ENCODE results near the gene CNN1. TPM values are rescaled to one million over a fixed set of nuclear protein-coding genes. Genes with fewer than 3 reads are reported as not detected.

The CNN1 gene
- polyA plus RNA-seq, 2 of the 4 experiments (the other 2 are of a cell fraction), result 0.62 to 0.96 TPM

DNA sequence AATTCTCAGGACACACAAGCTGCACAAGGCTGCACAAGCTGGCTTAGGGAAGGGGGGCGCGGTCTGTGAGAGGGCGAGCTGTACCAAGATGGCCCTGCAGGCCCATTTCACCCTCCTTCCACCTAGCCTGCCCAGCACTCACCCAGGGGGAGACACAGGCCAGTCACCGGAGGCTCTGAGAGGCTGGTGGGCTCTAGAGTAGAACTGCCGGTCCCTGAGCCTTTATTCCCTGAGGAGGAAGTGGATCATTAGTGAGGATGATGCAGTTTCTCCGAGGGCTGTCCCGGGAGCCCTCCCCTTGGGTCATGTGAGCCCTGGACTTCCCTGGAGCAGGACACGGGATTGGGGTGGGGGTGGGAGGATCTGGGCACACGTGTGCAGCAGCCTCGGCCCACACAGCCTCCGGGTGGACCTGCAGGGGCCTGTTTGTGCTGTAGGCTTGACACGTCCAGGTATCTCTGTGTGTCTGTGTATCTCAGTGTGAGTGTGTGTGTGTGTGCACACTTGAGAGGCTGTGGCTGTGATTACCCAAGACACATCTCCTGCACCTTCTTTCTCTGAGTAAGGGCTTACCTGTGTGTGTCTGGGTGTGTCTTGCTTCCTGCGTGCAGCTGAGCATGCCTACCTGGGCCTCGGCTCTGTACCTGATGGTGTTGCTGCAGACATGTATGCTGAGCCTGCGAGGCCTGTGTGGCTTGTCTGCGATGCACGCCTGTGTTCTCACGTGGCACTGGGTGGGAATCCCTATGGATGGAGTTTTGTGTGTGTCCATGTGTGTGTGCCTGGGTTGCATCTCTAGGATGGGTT is 39.0 kb downstream of the CNN1 start, which contains the start of gene ACP5:
TSS of gene ACP5 (minus strand) at position 195 of the 807 bp plus-strand sequence. CDS start 328 bp downstream, outside the sequence.
- Histone ChIP-seq H3K9me3 (no peaks in the 10 kb centered on the region), H3K4me2 (no peak within 1 kb of the TSS), H3K27ac (no peak within 1 kb of the TSS), H3K4me1 (no peaks in the 10 kb centered on the region), H3K4me3 (no peak within 1 kb of the TSS)
- ChIA-PET CTCF (no interaction called here), POLR2A (no interaction called here)
- TF ChIP-seq HES2 (IDR thresholded peaks at IDR 0.05), result no peak
- no peak for TF ChIP-seq EHMT2 (IDR thresholded peaks at IDR 0.05; ENCODE audit: low read depth)
- TF ChIP-seq, protein P1, sequence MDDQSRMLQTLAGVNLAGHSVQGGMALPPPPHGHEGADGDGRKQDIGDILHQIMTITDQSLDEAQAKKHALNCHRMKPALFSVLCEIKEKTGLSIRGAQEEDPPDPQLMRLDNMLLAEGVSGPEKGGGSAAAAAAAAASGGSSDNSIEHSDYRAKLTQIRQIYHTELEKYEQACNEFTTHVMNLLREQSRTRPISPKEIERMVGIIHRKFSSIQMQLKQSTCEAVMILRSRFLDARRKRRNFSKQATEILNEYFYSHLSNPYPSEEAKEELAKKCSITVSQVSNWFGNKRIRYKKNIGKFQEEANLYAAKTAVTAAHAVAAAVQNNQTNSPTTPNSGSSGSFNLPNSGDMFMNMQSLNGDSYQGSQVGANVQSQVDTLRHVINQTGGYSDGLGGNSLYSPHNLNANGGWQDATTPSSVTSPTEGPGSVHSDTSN (IDR thresholded peaks at IDR 0.05), result no peak
- no peak for TF ChIP-seq RCOR1 (IDR thresholded peaks at IDR 0.05; ENCODE audit: low read depth, low read length)
- no peak for TF ChIP-seq CHD2 (IDR thresholded peaks at IDR 0.05; ENCODE audit: low read length, partially characterized antibody)
- no peak for TF ChIP-seq KDM5A (IDR thresholded peaks at IDR 0.05)
- TF ChIP-seq HOXB5 (CRISPR knock-in tag; IDR thresholded peaks at IDR 0.05), result no peak
- no peak for TF ChIP-seq NFE2L2 (conservative IDR thresholded peaks at IDR 0.05; ENCODE audit: low read length)
- TF ChIP-seq POLR2A (IDR thresholded peaks at IDR 0.05; ENCODE audit: low read length), result no peak
- TF ChIP-seq CBX8 (IDR thresholded peaks at IDR 0.05), result no peak
- FAIRE-seq (no peak), DNase-seq (ENCODE audit: low read depth in 1 of 2, low spot score in 1 of 2) (no peak), ATAC-seq (peak in 1 of 2 experiments; percentile 12; a peak in 1 of 6 replicates)
- WGBS (ENCODE audit: missing lambda C conversion rate), result 80% methylated on average over 3 of the region's 18 CpGs

DNA sequence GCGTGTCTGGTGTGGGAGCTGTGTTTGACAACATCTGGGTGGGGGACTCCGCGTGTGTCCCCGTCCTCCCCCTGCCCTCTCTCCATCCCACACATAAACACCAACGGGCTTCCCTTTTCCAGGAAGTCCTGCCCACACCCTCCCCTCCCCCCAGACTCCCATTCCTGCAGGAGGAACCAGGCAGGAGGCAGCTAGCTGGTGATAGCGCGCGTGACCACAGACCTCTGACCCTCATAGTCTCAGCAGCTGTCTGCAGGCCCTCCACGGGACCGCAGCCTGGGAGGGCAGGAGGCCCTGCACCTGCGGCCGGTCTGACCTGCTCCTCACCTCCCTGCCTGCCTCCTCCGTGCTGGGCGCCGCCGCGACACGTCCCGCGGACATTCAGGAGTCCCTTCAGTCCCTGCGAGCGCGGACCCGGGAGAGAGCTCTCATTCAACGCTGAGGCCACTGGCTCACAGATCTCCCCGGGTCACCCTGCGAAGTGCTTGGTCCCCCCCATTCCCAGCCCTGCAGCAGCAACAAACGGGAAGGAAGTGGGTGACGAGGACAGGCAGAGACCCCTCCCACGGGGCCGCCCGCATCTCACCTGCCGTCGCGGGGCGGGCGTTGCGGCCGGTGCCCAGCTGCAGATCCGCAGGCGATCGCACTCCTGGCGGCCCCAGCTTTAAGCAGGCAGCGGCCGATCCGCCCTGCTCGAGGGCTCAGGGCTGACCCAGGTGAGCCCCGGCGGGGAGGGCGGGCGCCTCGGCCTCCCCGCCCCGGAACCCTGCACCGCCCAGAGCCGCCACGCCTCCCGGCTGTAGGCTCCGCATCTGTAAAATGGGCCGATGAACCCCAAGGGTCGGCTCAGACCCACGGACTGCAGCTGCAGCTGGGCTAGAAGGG is 39.8 kb downstream of the CNN1 start:
- FAIRE-seq, result no peak
- 73% methylated on average over 21 of the region's 62 CpGs for WGBS (ENCODE audit: missing lambda C conversion rate)
- TF ChIP-seq TP53 (CRISPR knock-in tag; IDR thresholded peaks at IDR 0.05) (no peak), FOSB (CRISPR knock-in tag; IDR thresholded peaks at IDR 0.05) (no peak), MYC (IDR thresholded peaks at IDR 0.05; ENCODE audit: borderline replicate concordance, low read length) (no peak), EHF (CRISPR knock-in tag; IDR thresholded peaks at IDR 0.05) (no peak), RAD21 (conservative IDR thresholded peaks at IDR 0.05 in 1 of 2, IDR thresholded peaks at IDR 0.05 in 1 of 2) (no peak), RNF2 (IDR thresholded peaks at IDR 0.05; ENCODE audit: borderline replicate concordance, low read depth) (no peak), BHLHE40 (IDR thresholded peaks at IDR 0.05; ENCODE audit: low read depth, low read length) (no peak), ZSCAN20 (CRISPR knock-in tag; IDR thresholded peaks at IDR 0.05) (no peak), JUN (IDR thresholded peaks at IDR 0.05) (no peak), HOXA7 (CRISPR knock-in tag; IDR thresholded peaks at IDR 0.05) (no peak), NPAS2 (CRISPR knock-in tag; IDR thresholded peaks at IDR 0.05; ENCODE audit: borderline replicate concordance) (no peak), ZC3H11A (IDR thresholded peaks at IDR 0.05) (no peak), SMC3 (IDR thresholded peaks at IDR 0.05) (no peak), RCOR1 (IDR thresholded peaks at IDR 0.05; ENCODE audit: low read depth, low read length) (no peak), CBX8 (IDR thresholded peaks at IDR 0.05) (no peak), KDM5A (IDR thresholded peaks at IDR 0.05) (no peak), KDM1A (IDR thresholded peaks at IDR 0.05; ENCODE audit: low read depth) (no peak)
- TF ChIP-seq, protein P1 (IDR thresholded peaks at IDR 0.05), result no peak
- TF ChIP-seq, protein P2, sequence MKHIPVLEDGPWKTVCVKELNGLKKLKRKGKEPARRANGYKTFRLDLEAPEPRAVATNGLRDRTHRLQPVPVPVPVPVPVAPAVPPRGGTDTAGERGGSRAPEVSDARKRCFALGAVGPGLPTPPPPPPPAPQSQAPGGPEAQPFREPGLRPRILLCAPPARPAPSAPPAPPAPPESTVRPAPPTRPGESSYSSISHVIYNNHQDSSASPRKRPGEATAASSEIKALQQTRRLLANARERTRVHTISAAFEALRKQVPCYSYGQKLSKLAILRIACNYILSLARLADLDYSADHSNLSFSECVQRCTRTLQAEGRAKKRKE (CRISPR knock-in tag; IDR thresholded peaks at IDR 0.05; ENCODE audit: low read depth), result no peak
- Histone ChIP-seq H3K4me2 (no peak overlapping the region), H3K27ac (no peak overlapping the region), H3K4me1 (no peaks in the 10 kb centered on the region), H3K9me3 (no peaks in the 10 kb centered on the region), H3K4me3 (no peak overlapping the region)
- no peak for DNase-seq (ENCODE audit: low read depth in 1 of 2, low spot score in 1 of 2)
- ChIA-PET POLR2A (no interaction called here), CTCF (interaction anchor here (1.1 kb wide), 1 partner anchor 10 kb away, joined by 3 read pairs; no protein-coding TSS in a partner anchor)
- 0 out of 6 replicates have a peak, but pooled peaks of 1 of the 2 experiments have one; percentile 20 for ATAC-seq

All from A549 (cell line).